Loucy (cell line): ENCODE results near the gene SLC17A9.

Source experiments
- CTCF ChIP-seq: fragments of 200-600 bp; sonication (generic); conservative IDR thresholded peaks from 2 replicates; pipeline ENCODE4 v1.5.1; 2014; ENCODE audit warnings: mild to moderate bottlenecking, antibody characterized with exemption, low read length
- EZH2phosphoT487 ChIP-seq: fragments of 200-600 bp; IDR thresholded peaks from 2 replicates; pipeline ENCODE4 v1.6.1; 2018; ENCODE audit warnings: antibody characterized with exemption, mild to moderate bottlenecking, moderate library complexity, borderline replicate concordance

GRCh38 chr20:62997417-62998035, 45.0 kb downstream of the SLC17A9 start:
- TF ChIP-seq EZH2phosphoT487 = no peak
- no peak for TF ChIP-seq CTCF
